MM.1S (cell line): ENCODE results near the gene TCF7L2.

Experiments
- CTCF ChIP-seq: fragments of 300-600 bp; sonication (generic); IDR thresholded peaks from 2 replicates; pipeline ENCODE4 v1.5.1; 2016; ENCODE audit warnings: antibody characterized with exemption, low read length, mixed read lengths
- EZH2phosphoT487 ChIP-seq: fragments of 300-600 bp; sonication (generic); IDR thresholded peaks from 2 replicates; pipeline ENCODE4 v1.6.1; 2018; ENCODE audit warnings: antibody characterized with exemption, low read length

GRCh38 chr10:113095419-113096127, 145.5 kb downstream of the TCF7L2 start:
- TF ChIP-seq CTCF (no peak), EZH2phosphoT487 (no peak)
